ENCODE results near the gene THY1. TPM values are rescaled to one million over a fixed set of nuclear protein-coding genes. Genes with fewer than 3 reads are reported as not detected.

The THY1 gene
- total RNA-seq, 1 experiment from 2014 or later: 1.1 TPM

DNA sequence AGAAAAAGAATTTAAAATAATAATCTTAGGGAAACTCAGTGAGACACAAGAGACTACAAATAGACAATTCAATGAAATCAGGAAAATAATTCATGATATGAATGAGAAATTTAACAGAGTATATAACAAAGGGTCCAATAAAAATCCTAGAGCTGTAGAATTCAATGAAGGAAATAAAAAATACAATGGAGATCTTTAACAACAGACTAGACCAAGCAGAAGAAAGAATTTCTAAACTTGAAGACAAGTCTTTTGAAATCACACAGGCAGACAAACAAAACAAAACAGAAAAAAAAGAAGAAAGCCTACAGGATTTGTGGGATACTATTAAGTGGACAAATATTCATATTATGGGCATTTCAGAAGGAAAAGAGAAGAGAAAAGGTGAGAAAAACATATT, 25.2 kb downstream of the THY1 start (continued):
- TF ChIP-seq SIN3A (IDR thresholded peaks at IDR 0.05; ENCODE audit: low read depth) (no peak), ZNF274 (IDR thresholded peaks at IDR 0.05; ENCODE audit: low read depth, low read length) (no peak), POLR2A (IDR thresholded peaks at IDR 0.05; ENCODE audit: borderline replicate concordance, extremely low read depth, insufficient read depth, insufficient read length) (no peak), YY1 (IDR thresholded peaks at IDR 0.05; ENCODE audit: extremely low read depth, insufficient replicate concordance, low read depth, low read length) (no peak), EZH2phosphoT487 (IDR thresholded peaks at IDR 0.05; ENCODE audit: borderline replicate concordance) (no peak), RAD21 (IDR thresholded peaks at IDR 0.05; ENCODE audit: low read depth) (no peak)
- TF ChIP-seq, protein P1, sequence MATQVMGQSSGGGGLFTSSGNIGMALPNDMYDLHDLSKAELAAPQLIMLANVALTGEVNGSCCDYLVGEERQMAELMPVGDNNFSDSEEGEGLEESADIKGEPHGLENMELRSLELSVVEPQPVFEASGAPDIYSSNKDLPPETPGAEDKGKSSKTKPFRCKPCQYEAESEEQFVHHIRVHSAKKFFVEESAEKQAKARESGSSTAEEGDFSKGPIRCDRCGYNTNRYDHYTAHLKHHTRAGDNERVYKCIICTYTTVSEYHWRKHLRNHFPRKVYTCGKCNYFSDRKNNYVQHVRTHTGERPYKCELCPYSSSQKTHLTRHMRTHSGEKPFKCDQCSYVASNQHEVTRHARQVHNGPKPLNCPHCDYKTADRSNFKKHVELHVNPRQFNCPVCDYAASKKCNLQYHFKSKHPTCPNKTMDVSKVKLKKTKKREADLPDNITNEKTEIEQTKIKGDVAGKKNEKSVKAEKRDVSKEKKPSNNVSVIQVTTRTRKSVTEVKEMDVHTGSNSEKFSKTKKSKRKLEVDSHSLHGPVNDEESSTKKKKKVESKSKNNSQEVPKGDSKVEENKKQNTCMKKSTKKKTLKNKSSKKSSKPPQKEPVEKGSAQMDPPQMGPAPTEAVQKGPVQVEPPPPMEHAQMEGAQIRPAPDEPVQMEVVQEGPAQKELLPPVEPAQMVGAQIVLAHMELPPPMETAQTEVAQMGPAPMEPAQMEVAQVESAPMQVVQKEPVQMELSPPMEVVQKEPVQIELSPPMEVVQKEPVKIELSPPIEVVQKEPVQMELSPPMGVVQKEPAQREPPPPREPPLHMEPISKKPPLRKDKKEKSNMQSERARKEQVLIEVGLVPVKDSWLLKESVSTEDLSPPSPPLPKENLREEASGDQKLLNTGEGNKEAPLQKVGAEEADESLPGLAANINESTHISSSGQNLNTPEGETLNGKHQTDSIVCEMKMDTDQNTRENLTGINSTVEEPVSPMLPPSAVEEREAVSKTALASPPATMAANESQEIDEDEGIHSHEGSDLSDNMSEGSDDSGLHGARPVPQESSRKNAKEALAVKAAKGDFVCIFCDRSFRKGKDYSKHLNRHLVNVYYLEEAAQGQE (IDR thresholded peaks at IDR 0.05; ENCODE audit: low read depth): no peak

DNA sequence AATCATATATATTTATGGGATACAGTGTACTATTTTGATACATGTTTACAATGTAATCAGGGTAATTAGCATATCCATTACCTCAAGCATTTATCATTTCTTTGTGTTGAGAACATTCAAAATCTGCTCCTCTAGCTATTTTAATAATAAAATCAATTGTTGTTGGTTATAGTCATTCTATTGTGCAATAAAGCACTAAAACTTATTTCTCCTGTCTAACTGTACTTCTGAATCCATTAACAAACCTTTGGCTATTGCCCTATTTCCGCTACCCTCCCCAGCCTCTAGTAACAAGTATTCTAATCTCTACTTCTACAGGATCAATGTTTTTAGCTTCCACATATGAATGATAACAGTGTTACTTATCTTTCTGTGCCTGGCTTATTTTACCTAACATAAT, 26.1 kb downstream of the THY1 start:
- intact Hi-C loops (cut with micrococcal nuclease): no loop called here
- peaks cover 9 to 20% of the 10 kb centered on the region in 2 experiments; a peak in 2 of 4 replicates for H3K9me3 ChIP-seq (ENCODE audit: control insufficient read depth in 1 of 2, insufficient read depth in 1 of 2, low read depth in 1 of 2, low read length in 2 of 2)
- BruUV-seq (replicated peaks): no TSS peak
- 0 out of 2 replicates have a peak, but pooled peaks cover 2% of the 10 kb centered on the region for H3K9me2 ChIP-seq (ENCODE audit: insufficient read depth)
- H3K9ac ChIP-seq (ENCODE audit: low read length): no peak overlapping the region
- ChIA-PET RAD21 (ENCODE audit: low non-redundant PET in 1 of 2, low total read pairs in 2 of 2, uncharacterized antibody in 2 of 2, unreplicated experiment in 2 of 2) (no interaction called here), POLR2A (no interaction called here), CTCF (no interaction called here)
- H3K36me3 ChIP-seq (ENCODE audit: control insufficient read depth in 1 of 2, insufficient read depth in 2 of 2, low read length in 2 of 2): peaks cover 0 to 13% of the 10 kb centered on the region in 2 experiments; a peak in 1 of 4 replicates
- no peaks in the 10 kb centered on the region for H3K27me3 ChIP-seq (ENCODE audit: insufficient read depth, low read length)
- H3K4me3 ChIP-seq (replicated peaks in 1 of 2; ENCODE audit: low read depth in 1 of 2, low read length in 2 of 2): no peak overlapping the region
- no peak overlapping the region for H2AFZ ChIP-seq (ENCODE audit: low read depth, low read length, poor library complexity, severe bottlenecking)
- no peak overlapping the region for H3K27ac ChIP-seq (ENCODE audit: low read depth, low read length)
- ATAC-seq (no peak), DNase-seq (ENCODE audit: low read depth, low spot score) (no peak)
- no peaks in the 10 kb centered on the region for H3K79me2 ChIP-seq (ENCODE audit: insufficient read depth, low read length)
- no peaks in the 10 kb centered on the region for H3K4me1 ChIP-seq (ENCODE audit: control insufficient read depth in 1 of 2, insufficient read depth in 2 of 2, low read length in 2 of 2)
- H4K20me1 ChIP-seq (ENCODE audit: insufficient read depth): no peaks in the 10 kb centered on the region
- H3K4me2 ChIP-seq (ENCODE audit: low read length): no peak overlapping the region
- TF ChIP-seq SP1 (IDR thresholded peaks at IDR 0.05; ENCODE audit: low read depth): no peak
- no peak for TF ChIP-seq POLR2A (IDR thresholded peaks at IDR 0.05; ENCODE audit: borderline replicate concordance, extremely low read depth, insufficient read depth, insufficient read length)
- TF ChIP-seq SRF (IDR thresholded peaks at IDR 0.05; ENCODE audit: low read depth): no peak
- TF ChIP-seq, protein P2, sequence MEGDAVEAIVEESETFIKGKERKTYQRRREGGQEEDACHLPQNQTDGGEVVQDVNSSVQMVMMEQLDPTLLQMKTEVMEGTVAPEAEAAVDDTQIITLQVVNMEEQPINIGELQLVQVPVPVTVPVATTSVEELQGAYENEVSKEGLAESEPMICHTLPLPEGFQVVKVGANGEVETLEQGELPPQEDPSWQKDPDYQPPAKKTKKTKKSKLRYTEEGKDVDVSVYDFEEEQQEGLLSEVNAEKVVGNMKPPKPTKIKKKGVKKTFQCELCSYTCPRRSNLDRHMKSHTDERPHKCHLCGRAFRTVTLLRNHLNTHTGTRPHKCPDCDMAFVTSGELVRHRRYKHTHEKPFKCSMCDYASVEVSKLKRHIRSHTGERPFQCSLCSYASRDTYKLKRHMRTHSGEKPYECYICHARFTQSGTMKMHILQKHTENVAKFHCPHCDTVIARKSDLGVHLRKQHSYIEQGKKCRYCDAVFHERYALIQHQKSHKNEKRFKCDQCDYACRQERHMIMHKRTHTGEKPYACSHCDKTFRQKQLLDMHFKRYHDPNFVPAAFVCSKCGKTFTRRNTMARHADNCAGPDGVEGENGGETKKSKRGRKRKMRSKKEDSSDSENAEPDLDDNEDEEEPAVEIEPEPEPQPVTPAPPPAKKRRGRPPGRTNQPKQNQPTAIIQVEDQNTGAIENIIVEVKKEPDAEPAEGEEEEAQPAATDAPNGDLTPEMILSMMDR (IDR thresholded peaks at IDR 0.05 in 2 of 3, conservative IDR thresholded peaks at IDR 0.05 in 1 of 3; ENCODE audit: borderline replicate concordance in 1 of 3, insufficient read depth in 1 of 3, low read depth in 2 of 3, low read length in 2 of 3): no peak
- TF ChIP-seq YY1 (IDR thresholded peaks at IDR 0.05; ENCODE audit: extremely low read depth, insufficient replicate concordance, low read depth, low read length): no peak
- no peak for TF ChIP-seq RAD21 (IDR thresholded peaks at IDR 0.05; ENCODE audit: low read depth)
- TF ChIP-seq POLR2AphosphoS5 (IDR thresholded peaks at IDR 0.05; ENCODE audit: low read depth, low read length): no peak
- TF ChIP-seq ZFX (IDR thresholded peaks at IDR 0.05): no peak
- TF ChIP-seq EZH2phosphoT487 (IDR thresholded peaks at IDR 0.05; ENCODE audit: borderline replicate concordance): no peak
- TF ChIP-seq, protein P3, sequence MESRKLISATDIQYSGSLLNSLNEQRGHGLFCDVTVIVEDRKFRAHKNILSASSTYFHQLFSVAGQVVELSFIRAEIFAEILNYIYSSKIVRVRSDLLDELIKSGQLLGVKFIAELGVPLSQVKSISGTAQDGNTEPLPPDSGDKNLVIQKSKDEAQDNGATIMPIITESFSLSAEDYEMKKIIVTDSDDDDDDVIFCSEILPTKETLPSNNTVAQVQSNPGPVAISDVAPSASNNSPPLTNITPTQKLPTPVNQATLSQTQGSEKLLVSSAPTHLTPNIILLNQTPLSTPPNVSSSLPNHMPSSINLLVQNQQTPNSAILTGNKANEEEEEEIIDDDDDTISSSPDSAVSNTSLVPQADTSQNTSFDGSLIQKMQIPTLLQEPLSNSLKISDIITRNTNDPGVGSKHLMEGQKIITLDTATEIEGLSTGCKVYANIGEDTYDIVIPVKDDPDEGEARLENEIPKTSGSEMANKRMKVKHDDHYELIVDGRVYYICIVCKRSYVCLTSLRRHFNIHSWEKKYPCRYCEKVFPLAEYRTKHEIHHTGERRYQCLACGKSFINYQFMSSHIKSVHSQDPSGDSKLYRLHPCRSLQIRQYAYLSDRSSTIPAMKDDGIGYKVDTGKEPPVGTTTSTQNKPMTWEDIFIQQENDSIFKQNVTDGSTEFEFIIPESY (IDR thresholded peaks at IDR 0.05; ENCODE audit: extremely low read depth, insufficient replicate concordance, low read length): no peak
- no peak for TF ChIP-seq FOSL1 (IDR thresholded peaks at IDR 0.05; ENCODE audit: low read depth)
- no peak for TF ChIP-seq CEBPB (IDR thresholded peaks at IDR 0.05; ENCODE audit: low read depth)
- TF ChIP-seq, protein P4, sequence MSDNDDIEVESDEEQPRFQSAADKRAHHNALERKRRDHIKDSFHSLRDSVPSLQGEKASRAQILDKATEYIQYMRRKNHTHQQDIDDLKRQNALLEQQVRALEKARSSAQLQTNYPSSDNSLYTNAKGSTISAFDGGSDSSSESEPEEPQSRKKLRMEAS (IDR thresholded peaks at IDR 0.05): no peak
- no peak for TF ChIP-seq CBX3 (IDR thresholded peaks at IDR 0.05; ENCODE audit: low read depth)
